GM23338 (cell line): ENCODE data around the gene MEI1. TPM values are rescaled to one million over a fixed set of nuclear protein-coding genes. Genes with fewer than 3 reads are reported as not detected.

Experiments used
- ATAC-seq: fragments of 200-7000 bp; cut with Tn5 transposase; 3 replicates; pipeline ENCODE4 v1.9.1; 2020
- DNase-seq: peaks from one replicate; pipeline ENCODE4 v3.0.0-alpha.2; 2015; ENCODE audit warnings: low spot score
- H2AFZ ChIP-seq: fragments of 200-600 bp; sonication (generic); 2 replicates; pipeline ENCODE4 v1.8.0; 2016; ENCODE audit warnings: antibody characterized with exemption, mild to moderate bottlenecking, moderate library complexity
- H3F3A ChIP-seq: fragments of 200-600 bp; sonication (generic); replicated peaks from 2 replicates; pipeline ENCODE4 v1.8.0; 2017; ENCODE audit warnings: antibody characterized with exemption, mixed run types, low read depth
- H3K27ac ChIP-seq: fragments of 200-600 bp; sonication (generic); 2 replicates; pipeline ENCODE4 v1.6.1; 2016; ENCODE audit warnings: low read depth
- H3K27me3 ChIP-seq: fragments of 200-600 bp; sonication (generic); 2 replicates; pipeline ENCODE4 v1.8.0; 2016; ENCODE audit warnings: mild to moderate bottlenecking, mixed run types, moderate library complexity; ENCODE audit not compliant: insufficient read depth
- H3K36me3 ChIP-seq: fragments of 200-600 bp; sonication (generic); 2 replicates; pipeline ENCODE4 v1.8.0; 2016; ENCODE audit warnings: mild to moderate bottlenecking; ENCODE audit not compliant: insufficient read depth
- H3K4me1 ChIP-seq: fragments of 200-600 bp; sonication (generic); 2 replicates; pipeline ENCODE4 v1.8.0; 2016; ENCODE audit warnings: mild to moderate bottlenecking, moderate library complexity; ENCODE audit not compliant: insufficient read depth
- H3K4me2 ChIP-seq: fragments of 200-600 bp; sonication (generic); 2 replicates; pipeline ENCODE4 v1.7.1; 2017; ENCODE audit warnings: mixed run types
- H3K4me3 ChIP-seq: fragments of 200-600 bp; sonication (generic); 2 replicates; pipeline ENCODE4 v1.6.1; 2016; ENCODE audit warnings: mixed run types
- H3K79me2 ChIP-seq: fragments of 200-600 bp; sonication (generic); replicated peaks from 2 replicates; pipeline ENCODE4 v1.8.0; 2017; ENCODE audit warnings: mild to moderate bottlenecking; ENCODE audit not compliant: insufficient read depth
- H3K9me2 ChIP-seq: fragments of 200-600 bp; sonication (generic); 2 replicates; pipeline ENCODE4 v1.8.0; 2017; ENCODE audit not compliant: insufficient read depth
- H4K20me1 ChIP-seq: fragments of 200-600 bp; sonication (generic); replicated peaks from 2 replicates; pipeline ENCODE4 v1.8.0; 2017; ENCODE audit warnings: mild to moderate bottlenecking; ENCODE audit not compliant: insufficient read depth
- H3K27ac Mint-ChIP-seq: 2 replicates; pipeline ENCODE4 v1.8.0; 2020; ENCODE audit warnings: inconsistent platforms, mild to moderate bottlenecking, moderate library complexity, mixed read lengths
- H3K27me3 Mint-ChIP-seq: 3 replicates; pipeline ENCODE4 v1.8.0; 2022; ENCODE audit warnings: low read depth, mild to moderate bottlenecking, moderate library complexity, mixed read lengths, inconsistent platforms; ENCODE audit not compliant: insufficient read depth, poor library complexity
- H3K36me3 Mint-ChIP-seq: 3 replicates; pipeline ENCODE4 v1.8.0; 2021; ENCODE audit warnings: low read depth, mild to moderate bottlenecking, inconsistent platforms, moderate library complexity, mixed read lengths
- H3K4me1 Mint-ChIP-seq: 3 replicates; pipeline ENCODE4 v1.8.0; 2020; ENCODE audit warnings: mild to moderate bottlenecking, inconsistent platforms, mixed read lengths
- H3K4me3 Mint-ChIP-seq: 3 replicates; pipeline ENCODE4 v1.8.0; 2021; ENCODE audit warnings: moderate library complexity, mild to moderate bottlenecking, inconsistent platforms, mixed read lengths
- H3K9me3 Mint-ChIP-seq: 3 replicates; pipeline ENCODE4 v1.8.0; 2020; ENCODE audit warnings: moderate library complexity, mild to moderate bottlenecking, inconsistent platforms, mixed read lengths
- CREB1 ChIP-seq: fragments of 250-450 bp; sonication (Bioruptor Pico); IDR thresholded peaks from 2 replicates; pipeline ENCODE4 v1.5.0; 2020; ENCODE audit warnings: low read depth, mild to moderate bottlenecking, moderate library complexity
- ETS1 ChIP-seq: IDR thresholded peaks from 2 replicates; pipeline ENCODE4 v1.6.1; 2016; ENCODE audit warnings: antibody characterized with exemption
- JUNB ChIP-seq: IDR thresholded peaks from one replicate; pipeline ENCODE4 v1.6.1; 2016; ENCODE audit warnings: antibody characterized with exemption; ENCODE audit not compliant: unreplicated experiment
- REST ChIP-seq: IDR thresholded peaks from one replicate; pipeline ENCODE4 v1.6.1; 2018; ENCODE audit warnings: antibody characterized with exemption; ENCODE audit not compliant: unreplicated experiment
- ZNF114 ChIP-seq: fragments of 250-450 bp; sonication (Bioruptor Pico); IDR thresholded peaks from 2 replicates; pipeline ENCODE4 v1.5.0; 2020; ENCODE audit warnings: mild to moderate bottlenecking, moderate library complexity
- ZNF331 ChIP-seq: fragments of 250-450 bp; sonication (Bioruptor Pico); IDR thresholded peaks from 2 replicates; pipeline ENCODE4 v1.5.0; 2020; ENCODE audit warnings: low read depth, mild to moderate bottlenecking, moderate library complexity
- ZNF462 ChIP-seq: fragments of 250-450 bp; sonication (Bioruptor Pico); IDR thresholded peaks from 2 replicates; pipeline ENCODE4 v1.5.0; 2020; ENCODE audit warnings: mild to moderate bottlenecking, moderate library complexity
- polyA plus RNA-seq: library from polyadenylated mRNA; unstranded; fragments of >200 nt; fragmentation: Nextera tagmentation; extraction: Ambion mirVana; gene quantifications from 2 replicates; pipeline ENCODE4 v1.2.1, GENCODE V29; 2016
- total RNA-seq: library from RNA; depleted of rRNA; stranded (reverse); fragments of >200 nt; shearing (Covaris generic); gene quantifications from 2 replicates; pipeline ENCODE4 v1.2.3, GENCODE V29; 2014

The MEI1 gene
- total and polyA plus RNA-seq, 2 experiments from 2014 or later = 0.28 to 0.87 TPM

GRCh38 chr22:41819257-41819656 is 120.0 kb downstream of the MEI1 start (continued):
- TF ChIP-seq ETS1 (no peak), CREB1 (no peak), ZNF114 (CRISPR knock-in tag) (no peak), REST (no peak)

- no peak overlapping the region for H3K4me3 Mint-ChIP-seq
Measured at GRCh38 chr22:41820447-41820846, 121.1 kb downstream of the MEI1 start.

More at GRCh38 chr22:41820447-41820846, 121.1 kb downstream of the MEI1 start:
- ATAC-seq (no peak), DNase-seq (no peak)
- peaks cover 10% of the 10 kb centered on the region for H3K4me1 ChIP-seq
- no peaks in the 10 kb centered on the region for H3F3A ChIP-seq
- H3K79me2 ChIP-seq = no peaks in the 10 kb centered on the region
- TF ChIP-seq ZNF462 (CRISPR knock-in tag) = no peak
- no peak for TF ChIP-seq JUNB
- TF ChIP-seq ETS1 = no peak
- TF ChIP-seq ZNF331 (CRISPR knock-in tag) = no peak
- H4K20me1 ChIP-seq = peaks cover 10% of the 10 kb centered on the region; the same call in 1 of the 2 replicates
- no peaks in the 10 kb centered on the region for H3K27me3 ChIP-seq
- no peak overlapping the region for H3K27ac ChIP-seq
- no peak overlapping the region for H2AFZ ChIP-seq
- H3K36me3 ChIP-seq = no peaks in the 10 kb centered on the region; the same call in 1 of the 2 replicates
- no peak overlapping the region for H3K4me2 ChIP-seq
- H3K27me3 Mint-ChIP-seq = peaks cover 9% of the 10 kb centered on the region
- no peak overlapping the region for H3K27ac Mint-ChIP-seq
- H3K4me3 ChIP-seq = no peak overlapping the region
- H3K9me2 ChIP-seq = no peaks in the 10 kb centered on the region
- peaks cover 11% of the 10 kb centered on the region for H3K36me3 Mint-ChIP-seq
- H3K9me3 Mint-ChIP-seq = no peaks in the 10 kb centered on the region
- H3K4me1 Mint-ChIP-seq = peaks cover 23% of the 10 kb centered on the region
